SK-N-MC (cell line): ENCODE data around the gene ZNF135.

Experiments
- EZH2 ChIP-seq: fragments of 200-600 bp; sonication (generic); IDR thresholded peaks from one replicate; pipeline ENCODE4 v1.6.1; 2017; ENCODE audit warnings: antibody characterized with exemption
- FOXP2 ChIP-seq: optimal IDR thresholded peaks from 2 replicates; pipeline ENCODE3; 2011; ENCODE audit warnings: mild to moderate bottlenecking, moderate library complexity; ENCODE audit not compliant: insufficient read depth; ENCODE audit errors: extremely low read length, control extremely low read depth
- POLR2AphosphoS5 ChIP-seq: IDR thresholded peaks from 2 replicates; pipeline ENCODE4 v1.6.1; 2012; ENCODE audit warnings: mild to moderate bottlenecking, low read depth, low read length, borderline replicate concordance

- no peak for TF ChIP-seq EZH2
- no peak for TF ChIP-seq POLR2AphosphoS5
- no peak for TF ChIP-seq FOXP2
Observed at GRCh38 chr19:58095328-58095727, 36.2 kb downstream of the ZNF135 start.
